Panc1 (cell line): ENCODE measurements around the gene MOK.

ENCODE experiments used
- CTCF ChIP-seq: fragments of 450-650 bp; IDR thresholded peaks from 2 replicates; pipeline ENCODE4 v1.5.1; 2017; ENCODE audit warnings: mild to moderate bottlenecking
- POLR2AphosphoS5 ChIP-seq: IDR thresholded peaks from 2 replicates; pipeline ENCODE4 v1.6.1; 2012; ENCODE audit warnings: mild to moderate bottlenecking, low read depth, low read length, moderate library complexity
- TCF7L2 ChIP-seq: IDR thresholded peaks from 2 replicates; pipeline ENCODE4 v1.6.1; 2011; ENCODE audit warnings: mild to moderate bottlenecking, low read depth, low read length, inconsistent platforms

GRCh38 chr14:102238131-102238530 is 66.8 kb downstream of the MOK start:
- TF ChIP-seq CTCF (no peak), POLR2AphosphoS5 (no peak), TCF7L2 (no peak)
